Caco-2 (cell line): ENCODE results near the gene CADPS2. TPM values are rescaled to one million over a fixed set of nuclear protein-coding genes. Genes with fewer than 3 reads are reported as not detected.

Experiments used
- BruUV-seq: library from RNA; stranded (reverse); fragments of 400-500 nt; replicated peaks from 2 replicates; lab custom pipeline; 2021; lab: Mats Ljungman, UMichigan
- CTCF ChIA-PET: fragments of 300-600 bp; sonication (Branson Sonifier 250); formaldehyde crosslinking; loops from one replicate; lab custom pipeline; 2022; ENCODE audit warnings: antibody characterized with exemption; lab: Charles Lee
- POLR2A ChIA-PET: fragments of 300-600 bp; sonication (Branson Sonifier 250); formaldehyde crosslinking; loops from one replicate; lab custom pipeline; 2022; ENCODE audit warnings: antibody characterized with exemption; lab: Charles Lee
- DNase-seq, 2 experiments: peaks; one replicate each; pipeline versions ENCODE4 v3.0.0 to v3.0.0-alpha.2; 2020 to 2022
- H3K27me3 ChIP-seq: replicated peaks from 2 replicates; pipeline ENCODE4 v1.6.0; 2011; ENCODE audit warnings: low read length; ENCODE audit not compliant: control insufficient read depth, insufficient read depth
- H3K36me3 ChIP-seq: 2 replicates; pipeline ENCODE4 v1.5.1; 2011; ENCODE audit warnings: low read length; ENCODE audit not compliant: control insufficient read depth, insufficient read depth
- H3K4me1 ChIP-seq: fragments of 250-450 bp; sonication (Bioruptor Pico); 2 replicates; pipeline ENCODE4 v1.5.1; 2020; ENCODE audit warnings: mild to moderate bottlenecking
- H3K4me3 ChIP-seq: 2 replicates; pipeline ENCODE4 v1.5.1; 2011; ENCODE audit warnings: low read depth, mild to moderate bottlenecking, control low read depth, low read length
- H3K9me3 ChIP-seq: fragments of 250-450 bp; sonication (Bioruptor Pico); 2 replicates; pipeline ENCODE4 v1.5.1; 2020; ENCODE audit warnings: mild to moderate bottlenecking, moderate library complexity
- H3K27ac Mint-ChIP-seq: one replicate; pipeline ENCODE4 v1.8.0; 2022; ENCODE audit warnings: mixed read lengths; ENCODE audit not compliant: unreplicated experiment
- H3K27me3 Mint-ChIP-seq: one replicate; pipeline ENCODE4 v1.8.0; 2022; ENCODE audit warnings: mixed read lengths; ENCODE audit not compliant: insufficient read depth, unreplicated experiment
- H3K36me3 Mint-ChIP-seq: one replicate; pipeline ENCODE4 v1.8.0; 2022; ENCODE audit warnings: mild to moderate bottlenecking, mixed read lengths; ENCODE audit not compliant: insufficient read depth, unreplicated experiment
- H3K4me1 Mint-ChIP-seq: one replicate; pipeline ENCODE4 v1.8.0; 2022; ENCODE audit warnings: low read depth, mixed read lengths; ENCODE audit not compliant: unreplicated experiment
- H3K4me3 Mint-ChIP-seq: one replicate; pipeline ENCODE4 v1.8.0; 2022; ENCODE audit warnings: mild to moderate bottlenecking, moderate library complexity, mixed read lengths; ENCODE audit not compliant: unreplicated experiment
- H3K9me3 Mint-ChIP-seq: one replicate; pipeline ENCODE4 v1.8.0; 2022; ENCODE audit warnings: mixed read lengths; ENCODE audit not compliant: unreplicated experiment
- CTCF ChIP-seq, 2 experiments: fragments of 200-600 bp in 1 of 2; IDR thresholded peaks; 1 replicate in 1 of 2; 2 replicates in 1 of 2; pipeline versions ENCODE4 v1.5.1 to v1.8.0; 2011 to 2022; ENCODE audit warnings: antibody characterized with exemption in 1 of 2, control low read depth in 1 of 2, inconsistent platforms in 1 of 2, low read depth in 1 of 2, low read length in 1 of 2, mild to moderate bottlenecking in 1 of 2, moderate library complexity in 1 of 2; ENCODE audit not compliant: insufficient read depth in 1 of 2, severe bottlenecking in 1 of 2, unreplicated experiment in 1 of 2
- intact Hi-C: fragments of 100-400 bp; cut with micrococcal nuclease; formaldehyde crosslinking; loops from one replicate; pipeline ENCODE4 v1.10.0; 2022; ENCODE audit not compliant: unreplicated experiment
- total RNA-seq: library from RNA; stranded (reverse); gene quantifications from 2 replicates; pipeline ENCODE4 v1.2.3, GENCODE V29; 2022

CADPS2 gene
- total RNA-seq, 1 experiment from 2014 or later, result 2.7 TPM

- no TSS peak for BruUV-seq
- Histone ChIP-seq H3K9me3 (no peaks in the 10 kb centered on the region), H3K4me3 (no peak overlapping the region), H3K36me3 (no peaks in the 10 kb centered on the region), H3K4me1 (no peaks in the 10 kb centered on the region), H3K27me3 (no peaks in the 10 kb centered on the region)
- H3K9me3 Mint-ChIP-seq, result no peaks in the 10 kb centered on the region
- no peak overlapping the region for H3K27ac Mint-ChIP-seq
- CTCF ChIA-PET, result no interaction called here
- no peak for TF ChIP-seq CTCF (IDR thresholded peaks at IDR 0.05; ENCODE audit: insufficient read depth in 1 of 2, low read depth in 1 of 2, low read length in 1 of 2, severe bottlenecking in 1 of 2, unreplicated experiment in 1 of 2)
- no peak overlapping the region for H3K4me3 Mint-ChIP-seq
- H3K4me1 Mint-ChIP-seq, result no peaks in the 10 kb centered on the region
- H3K27me3 Mint-ChIP-seq, result no peaks in the 10 kb centered on the region
- POLR2A ChIA-PET, result no interaction called here
- intact Hi-C loops, result no loop called here
- DNase-seq, result no peak
- no peaks in the 10 kb centered on the region for H3K36me3 Mint-ChIP-seq
Observed at GRCh38 chr7:122394512-122394911, 491.7 kb downstream of the CADPS2 start.

GRCh38 chr7:122384528-122384927 is 501.7 kb downstream of the CADPS2 start:
- intact Hi-C loops, result no loop called here
- no peaks in the 10 kb centered on the region for H3K36me3 ChIP-seq
- BruUV-seq, result no TSS peak
- no peaks in the 10 kb centered on the region for H3K9me3 Mint-ChIP-seq
- H3K27me3 ChIP-seq, result no peaks in the 10 kb centered on the region; the same call in 1 of the 2 replicates
- TF ChIP-seq CTCF (IDR thresholded peaks at IDR 0.05; ENCODE audit: insufficient read depth in 1 of 2, low read depth in 1 of 2, low read length in 1 of 2, severe bottlenecking in 1 of 2, unreplicated experiment in 1 of 2), result no peak
- no peak overlapping the region for H3K4me3 ChIP-seq
- POLR2A ChIA-PET, result no interaction called here
- peaks cover 10% of the 10 kb centered on the region for H3K27me3 Mint-ChIP-seq
- H3K4me1 ChIP-seq, result no peaks in the 10 kb centered on the region
- no peaks in the 10 kb centered on the region for H3K9me3 ChIP-seq
- no peak for DNase-seq
- no peak overlapping the region for H3K4me3 Mint-ChIP-seq
- no peaks in the 10 kb centered on the region for H3K36me3 Mint-ChIP-seq
- CTCF ChIA-PET, result no interaction called here
- no peaks in the 10 kb centered on the region for H3K4me1 Mint-ChIP-seq
- no peak overlapping the region for H3K27ac Mint-ChIP-seq

GRCh38 chr7:122383934-122384333 is 502.3 kb downstream of the CADPS2 start:
- Mint-ChIP-seq H3K27ac (no peak overlapping the region), H3K27me3 (peaks cover 10% of the 10 kb centered on the region), H3K36me3 (no peaks in the 10 kb centered on the region), H3K9me3 (no peaks in the 10 kb centered on the region), H3K4me3 (no peak overlapping the region), H3K4me1 (no peaks in the 10 kb centered on the region)
- no peak overlapping the region for H3K4me3 ChIP-seq
- no peaks in the 10 kb centered on the region; the same call in 1 of the 2 replicates for H3K27me3 ChIP-seq
- no peak for DNase-seq
- ChIA-PET CTCF (no interaction called here), POLR2A (no interaction called here)
- no peaks in the 10 kb centered on the region for H3K9me3 ChIP-seq
- intact Hi-C loops, result no loop called here
- no peaks in the 10 kb centered on the region for H3K36me3 ChIP-seq
- no TSS peak for BruUV-seq
- no peaks in the 10 kb centered on the region for H3K4me1 ChIP-seq
- TF ChIP-seq CTCF (IDR thresholded peaks at IDR 0.05; ENCODE audit: insufficient read depth in 1 of 2, low read depth in 1 of 2, low read length in 1 of 2, severe bottlenecking in 1 of 2, unreplicated experiment in 1 of 2), result no peak
